ENCODE measurements around the gene CCR2. TPM values are rescaled to one million over a fixed set of nuclear protein-coding genes. Genes with fewer than 3 reads are reported as not detected.

Gene CCR2
- total and polyA plus RNA-seq, 7 donors: 0.69 to 3.1 (median 1.6) TPM

DNA sequence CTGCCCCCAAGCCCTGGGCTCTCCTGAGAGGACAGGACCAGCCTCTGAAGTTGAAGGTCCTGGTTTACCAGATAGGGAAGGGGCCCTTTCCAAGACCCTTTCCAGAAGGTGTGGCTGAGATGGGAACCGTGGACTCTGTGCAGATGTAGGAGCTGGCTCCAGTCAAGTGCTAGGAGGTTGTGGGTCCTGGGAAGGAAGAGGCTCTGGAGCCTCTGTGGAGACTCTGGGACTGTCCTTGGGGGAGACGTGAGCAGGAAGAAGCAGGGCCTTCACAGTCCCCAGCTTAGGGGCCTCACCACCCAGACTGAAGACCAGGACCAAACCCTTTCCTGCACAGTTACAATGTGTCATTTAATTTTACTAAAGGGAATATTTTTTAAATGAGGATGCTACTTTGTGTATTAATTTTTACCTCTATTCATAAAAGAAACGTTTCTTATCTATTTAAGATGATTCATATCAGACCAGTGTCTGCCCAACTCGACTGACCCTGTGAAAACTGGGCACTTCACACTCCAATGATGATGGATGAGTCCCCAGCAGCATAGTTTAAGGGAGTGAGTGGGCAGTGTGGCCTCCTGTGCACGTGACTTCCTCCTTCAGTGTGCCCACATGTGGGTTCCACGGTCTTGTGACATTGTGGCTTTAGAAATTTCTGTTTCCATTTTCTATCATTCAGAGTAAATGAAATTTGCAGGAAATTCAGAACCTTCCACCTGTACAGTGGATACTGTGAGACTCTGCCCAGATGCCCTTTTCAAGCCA lies 42.0 kb downstream of the CCR2 start:
- no peaks in the 10 kb centered on the region for H3K27me3 ChIP-seq
- H3K36me3 ChIP-seq: no peaks in the 10 kb centered on the region
- TF ChIP-seq POLR2A (IDR thresholded peaks at IDR 0.05) (no peak), EP300 (IDR thresholded peaks at IDR 0.05) (no peak), POLR2AphosphoS5 (IDR thresholded peaks at IDR 0.05) (no peak)
- TF ChIP-seq, protein P1, sequence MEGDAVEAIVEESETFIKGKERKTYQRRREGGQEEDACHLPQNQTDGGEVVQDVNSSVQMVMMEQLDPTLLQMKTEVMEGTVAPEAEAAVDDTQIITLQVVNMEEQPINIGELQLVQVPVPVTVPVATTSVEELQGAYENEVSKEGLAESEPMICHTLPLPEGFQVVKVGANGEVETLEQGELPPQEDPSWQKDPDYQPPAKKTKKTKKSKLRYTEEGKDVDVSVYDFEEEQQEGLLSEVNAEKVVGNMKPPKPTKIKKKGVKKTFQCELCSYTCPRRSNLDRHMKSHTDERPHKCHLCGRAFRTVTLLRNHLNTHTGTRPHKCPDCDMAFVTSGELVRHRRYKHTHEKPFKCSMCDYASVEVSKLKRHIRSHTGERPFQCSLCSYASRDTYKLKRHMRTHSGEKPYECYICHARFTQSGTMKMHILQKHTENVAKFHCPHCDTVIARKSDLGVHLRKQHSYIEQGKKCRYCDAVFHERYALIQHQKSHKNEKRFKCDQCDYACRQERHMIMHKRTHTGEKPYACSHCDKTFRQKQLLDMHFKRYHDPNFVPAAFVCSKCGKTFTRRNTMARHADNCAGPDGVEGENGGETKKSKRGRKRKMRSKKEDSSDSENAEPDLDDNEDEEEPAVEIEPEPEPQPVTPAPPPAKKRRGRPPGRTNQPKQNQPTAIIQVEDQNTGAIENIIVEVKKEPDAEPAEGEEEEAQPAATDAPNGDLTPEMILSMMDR (IDR thresholded peaks at IDR 0.05): no peak
- no peak for DNase-seq
- no peaks in the 10 kb centered on the region for H3K9me3 ChIP-seq
- H3K4me1 ChIP-seq: no peaks in the 10 kb centered on the region
- intact Hi-C loops (cut with DNase I): no loop called here
- H3K27ac ChIP-seq: no peak overlapping the region
- no peak overlapping the region for H3K4me3 ChIP-seq
- 63 to 69% methylated on average over 6 of the region's 6 CpGs for WGBS, 2 donors

DNA sequence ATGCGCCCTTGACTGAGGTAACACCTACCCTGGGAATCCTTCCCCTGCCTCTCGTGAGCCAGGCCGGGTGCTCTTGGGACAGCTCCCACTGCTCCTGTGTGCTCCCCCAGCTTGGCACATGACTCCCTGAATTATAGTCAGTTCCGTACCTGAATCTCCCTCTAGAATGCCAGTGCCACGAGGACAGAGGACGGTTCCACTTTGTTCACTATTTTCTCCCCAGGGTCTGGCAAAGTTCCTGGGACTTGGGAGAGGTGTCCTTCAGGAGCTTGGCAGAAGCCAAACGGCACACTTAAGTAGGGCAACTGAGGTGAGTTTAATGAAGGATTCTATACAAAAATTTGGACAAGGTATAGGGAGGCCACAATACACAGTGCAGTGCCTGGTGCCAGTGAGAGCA lies 43.2 kb downstream of the CCR2 start:
- no peaks in the 10 kb centered on the region for H3K9me3 ChIP-seq
- 95 to 96% methylated on average over 7 of the region's 7 CpGs for WGBS, 2 donors
- no peak for DNase-seq

DNA sequence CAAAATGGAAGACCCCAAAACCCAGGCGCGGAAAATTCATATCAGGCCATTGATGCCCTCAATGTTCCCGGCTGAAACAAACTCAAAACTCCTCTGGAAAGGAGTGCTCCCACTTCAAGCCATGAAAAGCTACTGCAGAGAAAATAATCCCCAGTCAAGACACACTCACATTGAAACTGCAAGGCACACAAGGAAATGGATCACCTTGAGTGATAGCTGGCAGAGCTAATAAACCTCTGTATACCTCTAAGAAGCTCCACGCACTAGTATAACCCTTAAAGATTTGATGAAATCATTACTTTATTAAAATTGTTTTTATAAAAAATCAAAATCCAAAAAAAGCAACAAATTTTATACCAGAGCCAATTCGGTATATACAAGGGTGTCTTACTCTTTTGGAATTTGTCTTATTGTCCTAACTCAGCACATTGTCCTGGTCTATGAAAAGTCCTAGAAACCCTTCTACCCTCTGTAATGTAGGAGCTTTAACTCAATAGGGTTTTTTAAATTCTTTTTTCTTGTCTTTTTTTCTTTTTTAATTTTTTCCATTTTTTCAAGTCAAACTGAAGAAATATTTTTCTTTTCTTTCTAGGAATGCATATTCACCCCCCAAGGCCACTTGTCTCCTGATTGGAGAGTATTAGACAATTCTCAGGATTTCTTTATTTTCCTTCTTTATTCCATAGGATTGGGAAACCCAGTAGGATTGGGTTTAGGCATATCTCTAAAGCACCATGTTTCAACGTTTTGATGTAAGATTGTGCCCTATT lies 44.5 kb downstream of the CCR2 start:
- intact Hi-C loops (cut with DNase I): no loop called here

More for the DNA sequence above, 43.2 kb downstream of the CCR2 start:
- no peaks in the 10 kb centered on the region for H3K4me1 ChIP-seq
- H3K27me3 ChIP-seq: no peaks in the 10 kb centered on the region
- TF ChIP-seq EP300 (IDR thresholded peaks at IDR 0.05) (no peak), POLR2AphosphoS5 (IDR thresholded peaks at IDR 0.05) (no peak), POLR2A (IDR thresholded peaks at IDR 0.05) (no peak)
- TF ChIP-seq, protein P1 (IDR thresholded peaks at IDR 0.05): no peak
- H3K4me3 ChIP-seq: no peak overlapping the region
- no peaks in the 10 kb centered on the region for H3K36me3 ChIP-seq
- no peak overlapping the region for H3K27ac ChIP-seq
- intact Hi-C loops (cut with DNase I): no loop called here

DNA sequence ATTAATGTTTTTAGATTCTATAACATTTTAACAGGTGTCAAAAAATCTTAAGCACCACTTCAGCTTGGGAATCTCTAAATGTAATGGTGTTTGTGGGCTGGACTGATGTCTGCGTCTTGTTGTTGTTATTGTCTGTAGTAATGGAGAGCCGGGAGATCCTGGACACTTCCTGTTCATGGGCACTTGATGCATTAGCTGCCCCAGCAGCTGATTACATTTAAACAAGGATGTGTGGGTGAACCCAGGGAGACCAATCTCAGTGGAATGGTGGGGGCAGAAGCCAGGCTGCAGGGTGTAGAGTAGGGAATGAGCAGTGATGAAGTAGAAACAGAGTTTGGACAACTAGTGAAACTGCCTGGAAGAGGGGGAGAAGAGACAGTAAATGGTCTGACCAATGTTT lies 45.2 kb downstream of the CCR2 start:
- no peaks in the 10 kb centered on the region for H3K4me1 ChIP-seq
- no peak for TF ChIP-seq POLR2A (IDR thresholded peaks at IDR 0.05)
- no peak for TF ChIP-seq POLR2AphosphoS5 (IDR thresholded peaks at IDR 0.05)
- TF ChIP-seq, protein P1 (IDR thresholded peaks at IDR 0.05): no peak
- TF ChIP-seq EP300 (IDR thresholded peaks at IDR 0.05): no peak
- H3K36me3 ChIP-seq: no peaks in the 10 kb centered on the region
- H3K27me3 ChIP-seq: no peaks in the 10 kb centered on the region
- intact Hi-C loops (cut with DNase I): no loop called here
- H3K27ac ChIP-seq: no peak overlapping the region
- H3K4me3 ChIP-seq: no peak overlapping the region
- H3K9me3 ChIP-seq: no peaks in the 10 kb centered on the region
- 89% methylated on average over 2 of the region's 2 CpGs for WGBS, 2 donors
- DNase-seq: no peak

More for the DNA sequence above, 44.5 kb downstream of the CCR2 start:
- Histone ChIP-seq H3K27ac (no peak overlapping the region), H3K4me3 (no peak overlapping the region), H3K27me3 (no peaks in the 10 kb centered on the region), H3K9me3 (no peaks in the 10 kb centered on the region), H3K36me3 (no peaks in the 10 kb centered on the region), H3K4me1 (no peaks in the 10 kb centered on the region)
- 92 to 98% methylated on average over 6 of the region's 6 CpGs for WGBS, 2 donors
- TF ChIP-seq POLR2A (IDR thresholded peaks at IDR 0.05) (no peak), POLR2AphosphoS5 (IDR thresholded peaks at IDR 0.05) (no peak), EP300 (IDR thresholded peaks at IDR 0.05) (no peak)
- TF ChIP-seq, protein P1 (IDR thresholded peaks at IDR 0.05): no peak
- DNase-seq: no peak
